MM.1S (cell line): ENCODE measurements around the gene MAEA.

ENCODE experiments used
- DNase-seq: peaks from one replicate; pipeline ENCODE4 v3.0.0-alpha.2; 2015
- H2AFZ ChIP-seq: fragments of 300-600 bp; sonication (generic); 2 replicates; pipeline ENCODE4 v1.6.0; 2016; ENCODE audit warnings: antibody characterized with exemption, low read length
- H3F3A ChIP-seq: fragments of 300-600 bp; sonication (generic); 2 replicates; pipeline ENCODE4 v1.6.1; 2016; ENCODE audit warnings: mild to moderate bottlenecking, antibody characterized with exemption, low read length, moderate library complexity, mixed read lengths; ENCODE audit not compliant: insufficient read depth
- H3K27ac ChIP-seq: fragments of 300-600 bp; sonication (generic); 2 replicates; pipeline ENCODE4 v1.5.1; 2016; ENCODE audit warnings: mild to moderate bottlenecking, low read length
- H3K27me3 ChIP-seq: fragments of 300-600 bp; sonication (generic); replicated peaks from 2 replicates; pipeline ENCODE4 v1.6.0; 2016; ENCODE audit warnings: low read length; ENCODE audit not compliant: insufficient read depth
- H3K36me3 ChIP-seq: fragments of 300-600 bp; sonication (generic); replicated peaks from 2 replicates; pipeline ENCODE4 v1.6.1; 2016; ENCODE audit warnings: mild to moderate bottlenecking, low read length, mixed read lengths; ENCODE audit not compliant: insufficient read depth
- H3K4me1 ChIP-seq: fragments of 300-600 bp; sonication (generic); 2 replicates; pipeline ENCODE4 v1.6.1; 2016; ENCODE audit warnings: low read length, mixed read lengths
- H3K4me2 ChIP-seq: fragments of 300-600 bp; sonication (generic); 2 replicates; pipeline ENCODE4 v1.6.0; 2016; ENCODE audit warnings: low read depth, low read length
- H3K4me3 ChIP-seq: fragments of 300-600 bp; sonication (generic); 2 replicates; pipeline ENCODE4 v1.5.1; 2016; ENCODE audit warnings: low read length, mixed read lengths
- H3K79me2 ChIP-seq: fragments of 300-600 bp; sonication (generic); 2 replicates; pipeline ENCODE4 v1.6.1; 2016; ENCODE audit warnings: mixed run types, low read length, mixed read lengths
- H3K9ac ChIP-seq: fragments of 300-600 bp; sonication (generic); 2 replicates; pipeline ENCODE4 v1.6.1; 2016; ENCODE audit warnings: low read length, mixed read lengths
- H3K9me2 ChIP-seq: fragments of 300-600 bp; sonication (generic); replicated peaks from 2 replicates; pipeline ENCODE4 v1.6.1; 2016; ENCODE audit warnings: mild to moderate bottlenecking, low read length, mixed read lengths; ENCODE audit not compliant: insufficient read depth
- H3K9me3 ChIP-seq: fragments of 300-600 bp; sonication (generic); replicated peaks from 2 replicates; pipeline ENCODE4 v1.6.1; 2016; ENCODE audit warnings: mild to moderate bottlenecking, low read length, mixed read lengths; ENCODE audit not compliant: insufficient read depth
- H4K20me1 ChIP-seq: fragments of 300-600 bp; sonication (generic); 2 replicates; pipeline ENCODE4 v1.6.1; 2016; ENCODE audit warnings: mild to moderate bottlenecking, low read length, moderate library complexity, mixed read lengths; ENCODE audit not compliant: insufficient read depth
- CTCF ChIP-seq: fragments of 300-600 bp; sonication (generic); IDR thresholded peaks from 2 replicates; pipeline ENCODE4 v1.5.1; 2016; ENCODE audit warnings: antibody characterized with exemption, low read length, mixed read lengths
- EZH2 ChIP-seq: fragments of 300-600 bp; sonication (generic); optimal IDR thresholded peaks from 2 replicates; pipeline ENCODE3; 2017; ENCODE audit warnings: low read depth, mild to moderate bottlenecking, antibody characterized with exemption, low read length, mixed read lengths
- EZH2phosphoT487 ChIP-seq: fragments of 300-600 bp; sonication (generic); IDR thresholded peaks from 2 replicates; pipeline ENCODE4 v1.6.1; 2018; ENCODE audit warnings: antibody characterized with exemption, low read length

Gene MAEA

GRCh38 chr4:1300466-1301455 lies 11.1 kb downstream of the MAEA start:
- no peak overlapping the region for H3K9ac ChIP-seq
- no peak overlapping the region for H3K4me2 ChIP-seq
- H3K9me2 ChIP-seq: no peaks in the 10 kb centered on the region
- no peaks in the 10 kb centered on the region for H3K9me3 ChIP-seq
- H3K79me2 ChIP-seq: peaks cover 86% of the 10 kb centered on the region
- no peaks in the 10 kb centered on the region for H3K27me3 ChIP-seq
- TF ChIP-seq CTCF (no peak), EZH2phosphoT487 (no peak), EZH2 (no peak)
- no peak overlapping the region for H3K27ac ChIP-seq
- H3K4me3 ChIP-seq: no peak overlapping the region
- H2AFZ ChIP-seq: no peak overlapping the region
- DNase-seq: no peak
- peaks cover 16% of the 10 kb centered on the region for H3K36me3 ChIP-seq
- H4K20me1 ChIP-seq: no peaks in the 10 kb centered on the region
- H3K4me1 ChIP-seq: no peaks in the 10 kb centered on the region
- no peaks in the 10 kb centered on the region for H3F3A ChIP-seq

GRCh38 chr4:1302159-1302558 lies 12.5 kb downstream of the MAEA start:
- no peak overlapping the region for H3K27ac ChIP-seq
- H3K9ac ChIP-seq: no peak overlapping the region
- H3K9me3 ChIP-seq: no peaks in the 10 kb centered on the region
- no peak for TF ChIP-seq CTCF
- TF ChIP-seq EZH2: no peak
- no peak for TF ChIP-seq EZH2phosphoT487
- peaks cover 90% of the 10 kb centered on the region for H3K79me2 ChIP-seq
- no peaks in the 10 kb centered on the region for H4K20me1 ChIP-seq
- H2AFZ ChIP-seq: no peak overlapping the region
- no peaks in the 10 kb centered on the region for H3K9me2 ChIP-seq
- H3K4me2 ChIP-seq: no peak overlapping the region
- no peaks in the 10 kb centered on the region for H3K4me1 ChIP-seq
- H3K27me3 ChIP-seq: no peaks in the 10 kb centered on the region
- no peaks in the 10 kb centered on the region for H3F3A ChIP-seq
- DNase-seq: no peak
- peaks cover 13% of the 10 kb centered on the region; the same call in 1 of the 2 replicates for H3K36me3 ChIP-seq
- no peak overlapping the region for H3K4me3 ChIP-seq

GRCh38 chr4:1305261-1305711 lies 15.6 kb downstream of the MAEA start:
- H2AFZ ChIP-seq: no peak overlapping the region
- H3K36me3 ChIP-seq: peaks cover 12% of the 10 kb centered on the region
- H3K27ac ChIP-seq: no peak overlapping the region
- H3K4me3 ChIP-seq: no peak overlapping the region
- H3K27me3 ChIP-seq: no peaks in the 10 kb centered on the region
- H4K20me1 ChIP-seq: no peaks in the 10 kb centered on the region
- DNase-seq: no peak
- no peaks in the 10 kb centered on the region for H3K4me1 ChIP-seq
- H3F3A ChIP-seq: no peaks in the 10 kb centered on the region
- TF ChIP-seq EZH2phosphoT487: no peak
- no peak for TF ChIP-seq CTCF
- no peak for TF ChIP-seq EZH2
- H3K9ac ChIP-seq: no peak overlapping the region
- H3K79me2 ChIP-seq: peaks cover 91% of the 10 kb centered on the region
- no peaks in the 10 kb centered on the region for H3K9me2 ChIP-seq
- no peaks in the 10 kb centered on the region for H3K9me3 ChIP-seq
- H3K4me2 ChIP-seq: no peak overlapping the region
